GM12878 (cell line): Measurements from ENCODE around the gene LRRN2. TPM values are rescaled to one million over a fixed set of nuclear protein-coding genes. Genes with fewer than 3 reads are reported as not detected.

Source experiments
- ATAC-seq: fragments of 200-7000 bp; cut with Tn5 transposase; 3 replicates; pipeline ENCODE4 v1.9.1; 2020; ENCODE audit warnings: mild to moderate bottlenecking, moderate library complexity
- BruUV-seq: library from RNA; stranded (reverse); fragments of 400-500 nt; replicated peaks from 2 replicates; lab custom pipeline; 2021; lab: Mats Ljungman, UMichigan
- CTCF ChIA-PET: fragments of 300-600 bp; sonication (Branson Sonifier 250); formaldehyde crosslinking; extraction: SDS; loops from one replicate; lab custom pipeline; 2021; ENCODE audit warnings: inconsistent platforms; lab: Yijun Ruan, JAX
- POLR2A ChIA-PET: fragments of 350-600 bp; formaldehyde crosslinking; extraction: SDS; loops from one replicate; lab custom pipeline; 2021; ENCODE audit warnings: inconsistent platforms; lab: Charles Lee
- RAD21 ChIA-PET: fragments of 300-600 bp; sonication (Branson Sonifier 250); formaldehyde crosslinking; loops from one replicate; lab custom pipeline; 2023; ENCODE audit warnings: antibody characterized with exemption; ENCODE audit not compliant: unreplicated experiment; lab: Charles Lee
- SMC1A ChIA-PET: fragments of 300-600 bp; sonication (Branson Sonifier 250); formaldehyde crosslinking; loops from one replicate; lab custom pipeline; 2023; ENCODE audit not compliant: unreplicated experiment, uncharacterized antibody; lab: Charles Lee
- DNase-seq: peaks from one replicate; pipeline ENCODE4 v3.0.0-alpha.2; 2011; ENCODE audit warnings: low read depth, low spot score
- FAIRE-seq: peaks from 3 replicates; lab custom pipeline; 2011; peaks lifted over from hg19 to GRCh38; lab: Jason Lieb, UNC
- H2AFZ ChIP-seq: 2 replicates; pipeline ENCODE4 v1.6.0; 2011; ENCODE audit warnings: low read depth, low read length, control low read depth; ENCODE audit not compliant: control insufficient read depth
- H3K27ac ChIP-seq: 2 replicates; pipeline ENCODE4 v1.5.1; 2011; ENCODE audit warnings: control low read depth; ENCODE audit not compliant: control insufficient read depth, insufficient read depth
- H3K27me3 ChIP-seq, 2 experiments: replicated peaks in 1 of 2; 2 replicates each; pipeline versions ENCODE4 v1.6.0 to v1.6.1; 2011; ENCODE audit warnings: low read length in 1 of 2; ENCODE audit not compliant: control insufficient read depth in 2 of 2, insufficient read depth in 2 of 2
- H3K36me3 ChIP-seq, 2 experiments: 2 replicates each; pipeline ENCODE4 v1.5.1; 2011; ENCODE audit warnings: low read length in 1 of 2; ENCODE audit not compliant: control insufficient read depth in 2 of 2, insufficient read depth in 2 of 2
- H3K4me1 ChIP-seq: 2 replicates; pipeline ENCODE4 v1.6.1; 2011; ENCODE audit warnings: mild to moderate bottlenecking, low read length, moderate library complexity, mixed read lengths; ENCODE audit not compliant: control insufficient read depth, insufficient read depth
- H3K4me2 ChIP-seq: 2 replicates; pipeline ENCODE4 v1.6.0; 2011; ENCODE audit warnings: control low read depth; ENCODE audit not compliant: control insufficient read depth, insufficient read depth
- H3K4me3 ChIP-seq: fragments of 200-600 bp; sonication (generic); 2 replicates; pipeline ENCODE4 v1.5.1; 2016
- H3K79me2 ChIP-seq: 2 replicates; pipeline ENCODE4 v1.6.0; 2011; ENCODE audit warnings: low read length; ENCODE audit not compliant: control insufficient read depth, insufficient read depth
- H3K9ac ChIP-seq: 2 replicates; pipeline ENCODE4 v1.8.0; 2011; ENCODE audit warnings: low read length, control low read depth, mixed read lengths; ENCODE audit not compliant: control insufficient read depth, insufficient read depth
- H3K9me3 ChIP-seq: replicated peaks from 3 replicates; pipeline ENCODE4 v1.5.1; 2011; ENCODE audit warnings: mild to moderate bottlenecking, low read length; ENCODE audit not compliant: control insufficient read depth, insufficient read depth
- H4K20me1 ChIP-seq: 2 replicates; pipeline ENCODE4 v1.6.0; 2011; ENCODE audit not compliant: control insufficient read depth, insufficient read depth
- ATF7 ChIP-seq: fragments of 450-650 bp; IDR thresholded peaks from 2 replicates; pipeline ENCODE4 v1.6.1; 2016; ENCODE audit warnings: low read depth, mild to moderate bottlenecking
- NFYB ChIP-seq: IDR thresholded peaks from 2 replicates; pipeline ENCODE4 v1.6.1; 2011; ENCODE audit warnings: low read depth, mild to moderate bottlenecking, low read length, improper control_type of control experiment, moderate library complexity; ENCODE audit not compliant: insufficient read depth
- RELA ChIP-seq: fragments of 450-650 bp; IDR thresholded peaks from 2 replicates; pipeline ENCODE4 v1.8.0; 2014; ENCODE audit warnings: borderline replicate concordance; ENCODE audit not compliant: partially characterized antibody
- WGBS: methylation state at CpG from one replicate; pipeline ENCODE4 v1.1.6; 2016; ENCODE audit warnings: low lambda C conversion rate; ENCODE audit not compliant: insufficient replicate concordance, insufficient coverage; ENCODE audit errors: missing lambda C conversion rate; 5-methylcytosine and 5-hydroxymethylcytosine counted together
- in situ Hi-C: fragments of 300-500 bp; cut with MboI; formaldehyde crosslinking; loops from 9 replicates; pipeline ENCODE4 v1.14.3; 2018; ENCODE audit warnings: mixed read lengths
- intact Hi-C: fragments of 100-400 bp; cut with micrococcal nuclease; formaldehyde crosslinking; loops from one replicate; pipeline ENCODE4 v1.14.2; 2022; ENCODE audit not compliant: unreplicated experiment
- polyA plus RNA-seq, 11 experiments: library from polyadenylated mRNA; depleted of rRNA in 4 of 11; unstranded in 6 of 11; stranded (reverse) in 5 of 11; fragments of >200 nt; fragmentation: Nextera tagmentation in 4 of 11; fragmentation: Illumina TruSeq in 1 of 11; extraction: Ambion mirVana in 4 of 11; extraction: Trizol in 1 of 11; gene quantifications; 1 replicate in 1 of 11; 2 replicates in 10 of 11; pipeline versions ENCODE4 v1.2.1 to v1.2.3, GENCODE V29; 2011 to 2016; ENCODE audit warnings: inconsistent platforms in 2 of 11, missing spikeins in 2 of 11, low read depth in 1 of 11
- total RNA-seq, 4 experiments: library from RNA; depleted of rRNA in 3 of 4; stranded (reverse); fragments of >200 nt in 3 of 4; fragmentation: Illumina TruSeq in 1 of 4; extraction: Trizol in 1 of 4; gene quantifications; 2 replicates each; pipeline versions ENCODE4 v1.2.1 to v1.2.3, GENCODE V29; 2013 to 2021
- TF ChIP-seq, protein P1 (sequence below): IDR thresholded peaks from 2 replicates; pipeline ENCODE4 v1.6.1; 2012; ENCODE audit warnings: low read depth, low read length, improper control_type of control experiment

LRRN2 gene
- total and polyA plus RNA-seq, 10 of the 15 experiments (the other 5 are each of a cell fraction or from before 2014, with no cell fraction given) = not detected

GRCh38 chr1:204714194-204714860 is 28.8 kb upstream of the LRRN2 start:
- H4K20me1 ChIP-seq = no peaks in the 10 kb centered on the region; the same call in 1 of the 2 replicates
- H3K4me1 ChIP-seq = peaks cover 10% of the 10 kb centered on the region
- TF ChIP-seq ATF7 (peak; percentile 60), NFYB (no peak), RELA (no peak)
- TF ChIP-seq, protein P1, sequence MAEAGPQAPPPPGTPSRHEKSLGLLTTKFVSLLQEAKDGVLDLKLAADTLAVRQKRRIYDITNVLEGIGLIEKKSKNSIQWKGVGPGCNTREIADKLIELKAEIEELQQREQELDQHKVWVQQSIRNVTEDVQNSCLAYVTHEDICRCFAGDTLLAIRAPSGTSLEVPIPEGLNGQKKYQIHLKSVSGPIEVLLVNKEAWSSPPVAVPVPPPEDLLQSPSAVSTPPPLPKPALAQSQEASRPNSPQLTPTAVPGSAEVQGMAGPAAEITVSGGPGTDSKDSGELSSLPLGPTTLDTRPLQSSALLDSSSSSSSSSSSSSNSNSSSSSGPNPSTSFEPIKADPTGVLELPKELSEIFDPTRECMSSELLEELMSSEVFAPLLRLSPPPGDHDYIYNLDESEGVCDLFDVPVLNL = no peak
- TF ChIP-seq, all 136 proteins: peak for 1
- ChIA-PET RAD21 (interaction anchor here (0.9 to 3.7 kb wide), 10 partner anchors 12 to 208 kb away, joined by 3 to 23 read pairs (median 4); no protein-coding TSS in a partner anchor), POLR2A (interaction anchor here (1.3 to 2.6 kb wide), 3 partner anchors 8 to 15 kb away, joined by 4 to 9 read pairs (median 5); no protein-coding TSS in a partner anchor), CTCF (interaction anchor here (0.7 to 4.5 kb wide), 11 partner anchors 10 to 209 kb away, joined by 3 to 44 read pairs (median 7); no protein-coding TSS in a partner anchor), SMC1A (interaction anchor here (0.7 to 6.2 kb wide), 13 partner anchors 9 to 148 kb away, joined by 3 to 31 read pairs (median 6); no protein-coding TSS in a partner anchor)
- FAIRE-seq (no peak), DNase-seq (no peak), ATAC-seq (peak; percentile 32)
- Histone ChIP-seq H3K9me3 (no peaks in the 10 kb centered on the region), H3K4me3 (peak overlapping the region; percentile 26; the same call in 1 of the 2 replicates), H3K27me3 (no peaks in the 10 kb centered on the region), H2AFZ (peak overlapping the region; percentile 33; the same call in 1 of the 2 replicates), H3K27ac (no peak overlapping the region), H3K9ac (no peak overlapping the region), H3K4me2 (peak overlapping the region; percentile 1), H3K79me2 (no peaks in the 10 kb centered on the region), H3K36me3 (no peaks in the 10 kb centered on the region)
- WGBS = 21% methylated on average over 6 of the region's 6 CpGs
- in situ Hi-C loops = no loop called here
- BruUV-seq = TSS peak; percentile 82
- intact Hi-C loops = loop anchor here (5.0 kb wide), 1 partner anchor 93 kb away; no protein-coding TSS in a partner anchor
